SK-MEL-5 (cell line): Measurements from ENCODE around the gene IMP3. TPM values are rescaled to one million over a fixed set of nuclear protein-coding genes. Genes with fewer than 3 reads are reported as not detected.
A peak's percentile ranks its signal among the peaks of the same experiment; 100 is the strongest.
"Not testable (repeated sequence)": the region's sequence is repeated elsewhere in the genome, so short reads cannot be mapped to it uniquely, and the experiment has no call there.

Experiments used
- DNase-seq: peaks from one replicate; pipeline ENCODE4 v3.0.0-alpha.2; 2016; ENCODE audit warnings: low read depth, low spot score
- in situ Hi-C: cut with HindIII; loops from 2 replicates; pipeline ENCODE4 v1.10.0; 2016; ENCODE audit warnings: low sequenced_read_pairs, high pct_unique_total_duplicates, low pct_unique_long_range_greater_than_20kb
- total RNA-seq: library from RNA; depleted of rRNA; stranded (reverse); fragments of >200 nt; shearing (Covaris generic); gene quantifications from 2 replicates; pipeline ENCODE4 v1.2.3, GENCODE V29; 2014

The IMP3 gene
- total RNA-seq, 1 experiment from 2014 or later: 102 TPM

- DNase-seq: no peak
- in situ Hi-C loops: no loop called here
Observed at GRCh38 chr15:75641179-75641503, 1.1 kb upstream of the IMP3 start.

DNA sequence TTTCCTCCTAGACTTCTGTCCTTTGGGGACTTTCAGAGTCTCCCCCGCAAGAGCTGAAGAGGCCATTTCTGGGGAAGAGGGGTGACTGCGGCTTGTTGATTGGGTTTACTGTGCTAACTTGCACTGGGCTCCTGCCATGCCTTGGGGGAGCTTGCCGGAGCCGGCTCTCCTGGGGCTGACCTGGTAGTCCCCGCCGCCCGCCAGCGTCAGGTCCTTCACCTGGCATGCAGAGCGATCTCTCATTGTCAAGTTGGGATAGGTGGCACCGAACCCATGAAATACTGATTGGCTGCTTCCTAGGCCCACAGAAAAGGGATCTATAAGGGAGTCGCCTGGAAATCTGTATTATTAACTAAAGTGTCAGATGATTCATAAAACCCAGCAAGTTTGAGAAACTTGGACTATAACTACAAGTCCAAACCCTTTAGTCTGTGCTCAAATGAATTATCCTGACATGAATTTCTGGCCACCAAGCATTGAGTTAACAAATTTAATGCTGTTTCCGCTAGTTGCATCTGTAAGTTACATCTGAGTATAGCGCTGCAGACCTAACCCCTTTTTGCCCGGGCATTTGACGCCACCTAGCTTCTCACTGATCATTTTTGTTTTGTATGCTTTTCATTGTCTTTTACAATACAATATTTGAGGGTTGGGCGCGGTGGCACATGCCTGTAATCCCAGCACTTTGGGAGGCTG, 607 bp upstream of the IMP3 start:
- DNase-seq: peak; percentile 72
- in situ Hi-C loops: no loop called here

DNA sequence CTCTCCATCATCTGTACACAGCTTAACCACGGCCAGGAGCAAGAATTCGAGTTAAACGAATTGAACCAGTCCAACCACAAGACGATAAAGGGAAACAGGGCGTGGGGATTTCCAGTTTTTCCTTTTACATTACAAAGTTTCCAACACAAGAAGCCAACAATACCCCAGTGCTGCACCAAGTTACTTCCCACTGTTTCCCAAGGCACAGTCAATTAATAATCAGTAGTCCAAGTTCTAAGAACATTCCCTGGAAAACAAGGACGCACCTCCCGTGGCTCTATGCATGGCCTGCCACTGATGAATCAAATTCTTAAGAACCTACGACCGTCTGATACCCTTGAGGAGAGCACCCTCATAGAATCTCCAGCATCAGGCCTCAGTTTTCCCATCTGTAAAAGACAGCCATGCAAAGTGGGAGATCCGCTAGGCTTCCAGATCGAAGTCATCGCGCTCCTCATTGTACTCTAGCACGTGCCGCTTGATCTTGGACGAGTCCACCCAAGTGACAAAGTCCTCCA, 774 bp downstream of the IMP3 start:
- DNase-seq: no peak

DNA sequence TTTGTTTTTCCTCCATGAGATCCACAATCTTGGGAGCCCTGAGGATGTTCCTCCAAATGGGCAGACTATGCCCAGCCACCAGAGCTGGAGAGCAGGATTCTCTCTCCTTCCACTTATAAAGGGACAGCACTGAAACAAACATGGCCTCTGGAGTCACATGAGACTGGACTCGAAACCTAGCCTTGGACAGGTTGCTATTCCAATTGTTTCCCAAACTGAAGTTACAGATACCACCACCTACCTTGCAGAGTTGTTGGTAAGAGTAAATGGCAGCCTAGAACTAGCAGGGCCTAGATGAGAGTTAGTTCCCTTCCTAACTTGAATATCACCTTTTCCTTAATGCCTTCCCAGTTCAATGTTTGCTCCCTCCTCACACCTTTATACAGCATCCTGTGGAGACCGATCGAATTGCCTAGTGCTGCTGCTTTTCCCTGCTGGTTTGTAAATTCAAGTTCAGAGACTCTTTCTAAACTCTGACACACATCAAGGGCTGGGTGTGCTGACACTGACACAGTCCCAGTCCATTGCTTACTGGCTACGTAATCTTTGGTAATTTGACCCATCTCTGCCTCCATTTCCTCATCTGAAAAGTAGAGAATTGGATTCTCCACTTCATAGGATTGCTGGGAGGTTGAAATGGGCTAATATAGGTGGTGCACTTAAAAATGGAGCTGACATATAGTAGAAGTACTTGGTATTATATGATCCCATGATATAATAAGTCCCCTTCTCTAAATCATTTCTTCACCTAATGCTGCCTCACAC, 2.6 kb downstream of the IMP3 start:
- in situ Hi-C loops: no loop called here
- DNase-seq: no peak

More for the DNA sequence above, 774 bp downstream of the IMP3 start:
- in situ Hi-C loops: no loop called here

GRCh38 chr15:75636026-75636425, 4.0 kb downstream of the IMP3 start:
- in situ Hi-C loops: no loop called here

GRCh38 chr15:75633922-75634321, 6.1 kb downstream of the IMP3 start:
- DNase-seq, in situ Hi-C loops: not testable (repeated sequence)

More at GRCh38 chr15:75636026-75636425, 4.0 kb downstream of the IMP3 start:
- no peak for DNase-seq

DNA sequence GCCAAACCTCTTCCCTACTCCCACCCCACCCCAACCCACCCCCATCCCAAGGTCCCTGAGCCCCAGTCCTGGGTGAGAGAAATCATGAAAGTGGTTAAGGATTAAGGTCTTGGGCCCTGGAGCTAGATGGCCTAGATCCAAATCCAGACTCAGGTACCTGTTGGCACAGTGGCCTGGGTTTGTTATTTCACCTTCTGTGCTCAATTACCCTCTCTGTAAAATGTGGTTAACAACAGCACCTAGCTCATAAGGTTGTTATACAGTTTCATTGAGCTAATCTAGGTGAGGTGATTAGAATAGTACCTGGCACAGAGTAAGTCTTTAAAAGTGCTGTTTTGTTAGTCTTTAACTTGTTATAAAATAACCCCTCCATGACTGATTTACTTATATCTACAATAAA, 8.1 kb downstream of the IMP3 start:
- no peak for DNase-seq
- in situ Hi-C loops: no loop called here

GRCh38 chr15:75625542-75626347, 14.3 kb downstream of the IMP3 start, which contains the start of gene SNUPN:
Gene SNUPN, minus strand, starts transcription at chr15:75625725. Its CDS starts 4,674 bp downstream, at chr15:75621051.
- peak; percentile 94 for DNase-seq
- in situ Hi-C loops: no loop called here

- in situ Hi-C loops: no loop called here
- DNase-seq: no peak
Observed at GRCh38 chr15:75622505-75622904, 17.5 kb downstream of the IMP3 start.

- DNase-seq: peak; percentile 76
- in situ Hi-C loops: no loop called here
Observed at GRCh38 chr15:75620841-75621391, 19.1 kb downstream of the IMP3 start.

GRCh38 chr15:75620058-75620820, 19.8 kb downstream of the IMP3 start:
- in situ Hi-C loops: no loop called here

GRCh38 chr15:75616766-75617165, 23.3 kb downstream of the IMP3 start:
- no peak for DNase-seq
- in situ Hi-C loops: no loop called here

More at GRCh38 chr15:75620058-75620820, 19.8 kb downstream of the IMP3 start:
- DNase-seq: no peak

- no peak for DNase-seq
- in situ Hi-C loops: no loop called here
Observed at GRCh38 chr15:75606711-75607699, 33.0 kb downstream of the IMP3 start.

- no peak for DNase-seq
- in situ Hi-C loops: no loop called here
Observed at GRCh38 chr15:75606026-75606425, 34.0 kb downstream of the IMP3 start.

DNA sequence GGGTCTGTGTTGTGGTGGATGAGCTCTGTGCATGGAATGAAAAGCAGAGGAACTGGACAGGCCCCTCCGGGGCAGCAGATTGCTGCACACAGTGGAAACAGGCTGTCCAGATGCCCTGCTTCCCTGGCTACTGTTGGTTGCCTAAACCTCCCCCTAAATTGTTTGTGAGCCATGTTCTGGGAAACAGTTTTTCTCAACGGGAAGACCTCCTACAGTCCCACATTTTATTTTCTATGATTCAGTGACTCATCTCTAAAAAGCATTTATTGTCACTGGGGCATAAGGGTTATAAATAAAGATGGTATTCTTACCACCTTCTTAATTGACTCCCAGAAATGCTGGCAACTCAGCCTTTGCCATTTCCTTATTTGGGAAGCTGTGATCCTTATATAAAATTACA, 40.6 kb downstream of the IMP3 start:
- DNase-seq: no peak
- in situ Hi-C loops: no loop called here

- in situ Hi-C loops: no loop called here
- no peak for DNase-seq
Observed at GRCh38 chr15:75598361-75598760, 41.7 kb downstream of the IMP3 start.
